Measurements from ENCODE around the gene IFRD2.
"Not testable (repeated sequence)": the region's sequence is repeated elsewhere in the genome, so short reads cannot be mapped to it uniquely, and the experiment has no call there.

IFRD2 gene

DNA sequence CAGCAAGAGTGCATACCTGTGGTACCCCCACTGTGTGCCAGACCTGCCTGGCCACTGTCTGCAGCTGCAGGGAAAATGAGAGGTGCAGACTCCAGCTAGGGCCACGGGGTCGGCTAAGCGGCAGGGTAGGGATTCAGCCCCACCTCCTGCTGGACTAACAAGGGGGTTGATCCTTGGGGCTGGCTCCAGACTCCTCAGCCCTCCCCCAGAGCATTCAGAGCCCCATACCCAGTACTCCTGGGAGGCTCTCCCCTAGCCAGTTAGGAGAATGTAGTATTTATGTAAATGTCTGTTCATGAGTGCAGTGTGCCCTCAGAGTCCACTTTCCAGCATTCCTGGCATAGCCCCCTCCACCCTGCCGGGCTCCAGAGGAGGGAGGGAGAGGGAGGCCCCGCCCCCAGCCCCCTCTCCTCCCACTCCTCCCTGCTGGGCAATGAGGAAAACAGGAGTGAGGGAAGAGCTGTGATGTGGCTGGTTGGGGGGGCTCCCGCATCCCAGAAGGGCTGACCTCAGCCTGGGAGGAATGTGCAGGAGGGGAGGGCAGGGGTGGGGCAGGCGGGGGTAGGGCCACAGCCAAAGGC is 27.8 kb downstream of the IFRD2 start:
- DNase-seq: no peak

DNA sequence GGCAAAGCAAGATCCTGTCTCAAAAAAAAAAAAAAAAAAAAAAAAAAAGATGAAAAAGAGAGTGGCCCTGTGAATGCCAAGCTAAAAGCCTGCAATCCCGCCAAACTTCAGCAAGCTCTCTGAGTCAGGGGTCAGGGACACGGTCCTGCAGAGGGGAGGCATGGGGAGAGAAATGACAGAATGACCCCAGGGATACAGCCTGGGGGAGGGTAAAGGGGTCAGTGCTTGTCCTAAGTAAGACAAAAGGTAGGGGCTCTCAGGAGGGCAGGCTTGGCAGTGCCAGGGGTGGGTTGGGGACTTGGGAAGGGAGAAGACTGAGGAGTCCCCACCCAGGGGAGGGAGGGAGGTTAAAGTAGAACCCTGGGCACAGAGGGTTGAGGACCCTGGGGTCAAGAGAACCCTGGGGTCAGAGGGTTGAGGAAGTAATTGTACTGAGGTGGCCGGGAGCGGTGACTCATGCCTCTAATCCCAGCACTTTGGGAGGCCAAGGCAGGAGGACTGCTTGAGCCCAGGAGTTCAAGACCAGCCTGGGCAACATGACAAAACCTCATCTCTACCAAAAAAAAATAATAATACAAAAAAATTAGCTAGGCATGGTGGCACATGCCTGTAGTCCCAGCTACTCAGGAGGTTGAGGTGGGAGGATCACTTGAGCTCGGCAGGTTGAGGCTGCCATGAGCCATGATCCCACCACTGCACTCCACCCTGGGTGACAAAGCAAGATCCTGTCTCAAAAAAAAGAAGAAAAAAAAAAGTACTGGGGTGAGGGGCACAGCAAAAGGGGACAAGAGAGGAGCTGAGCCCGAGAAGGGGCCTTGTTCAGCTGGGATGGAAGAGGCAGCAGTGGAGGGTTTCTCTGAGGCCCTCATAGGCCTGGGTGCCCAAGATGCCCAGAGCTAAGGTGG is 28.5 kb downstream of the IFRD2 start:
- no peak for DNase-seq

DNA sequence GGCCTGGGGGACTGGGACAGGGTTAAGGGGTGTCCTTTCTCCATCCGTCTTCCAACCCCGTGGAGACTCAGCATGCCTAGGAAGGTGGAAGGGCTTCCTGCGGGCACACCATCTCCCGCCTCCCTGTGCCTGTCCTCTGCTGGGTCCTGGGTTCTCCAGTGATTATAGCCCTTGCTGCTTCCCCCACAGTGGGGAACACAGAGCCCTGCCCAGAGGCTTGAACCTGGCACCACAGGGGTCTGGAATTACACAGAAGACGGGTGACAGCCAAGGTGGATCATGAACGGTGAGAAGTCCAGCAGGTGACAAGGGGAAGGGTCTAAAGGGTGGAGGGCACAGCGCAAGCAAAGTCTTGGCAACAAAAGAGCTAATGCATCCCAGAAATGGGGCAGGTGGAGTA is 29.5 kb downstream of the IFRD2 start:
- DNase-seq: no peak

DNA sequence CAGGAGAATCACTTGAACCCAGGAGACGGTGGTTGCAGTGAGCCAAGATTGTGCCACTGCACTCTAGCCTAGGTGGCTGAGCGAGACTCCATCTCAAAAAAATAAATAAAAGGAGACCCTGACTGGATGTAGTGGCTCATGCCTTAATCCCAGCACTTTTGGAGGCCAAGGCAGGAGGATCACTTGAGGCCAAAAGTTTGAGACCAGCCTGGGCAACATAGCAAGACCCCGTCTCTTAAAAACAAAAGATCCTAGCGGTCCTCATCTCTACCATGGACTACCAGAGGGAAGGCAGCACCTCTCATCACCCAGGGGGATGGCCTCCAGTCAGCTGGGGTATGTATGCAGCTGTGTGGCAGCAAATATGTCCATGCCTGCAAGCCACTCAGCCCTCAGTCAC is 30.0 kb downstream of the IFRD2 start:
- not testable (repeated sequence) for DNase-seq

DNA sequence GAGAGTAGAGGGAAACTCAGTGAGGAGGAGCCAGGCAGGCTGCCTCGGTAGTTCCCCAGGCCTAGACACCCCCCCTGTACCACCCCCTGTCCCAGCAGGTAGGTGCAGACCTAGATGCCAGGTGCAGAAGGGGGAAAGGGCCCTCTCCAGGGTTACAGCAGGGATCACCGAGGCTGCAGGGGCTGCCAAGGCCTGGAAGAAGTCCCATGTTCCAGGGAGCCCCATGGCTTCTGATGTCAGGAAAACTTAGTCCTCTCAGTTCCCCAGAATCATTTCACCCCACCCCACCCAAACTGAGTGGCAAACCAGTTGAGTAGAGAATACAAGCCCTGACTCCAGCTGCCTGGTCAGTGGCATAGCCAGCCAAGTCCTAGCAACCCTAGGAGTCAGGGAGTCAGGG is 30.7 kb downstream of the IFRD2 start:
- DNase-seq: no peak

DNA sequence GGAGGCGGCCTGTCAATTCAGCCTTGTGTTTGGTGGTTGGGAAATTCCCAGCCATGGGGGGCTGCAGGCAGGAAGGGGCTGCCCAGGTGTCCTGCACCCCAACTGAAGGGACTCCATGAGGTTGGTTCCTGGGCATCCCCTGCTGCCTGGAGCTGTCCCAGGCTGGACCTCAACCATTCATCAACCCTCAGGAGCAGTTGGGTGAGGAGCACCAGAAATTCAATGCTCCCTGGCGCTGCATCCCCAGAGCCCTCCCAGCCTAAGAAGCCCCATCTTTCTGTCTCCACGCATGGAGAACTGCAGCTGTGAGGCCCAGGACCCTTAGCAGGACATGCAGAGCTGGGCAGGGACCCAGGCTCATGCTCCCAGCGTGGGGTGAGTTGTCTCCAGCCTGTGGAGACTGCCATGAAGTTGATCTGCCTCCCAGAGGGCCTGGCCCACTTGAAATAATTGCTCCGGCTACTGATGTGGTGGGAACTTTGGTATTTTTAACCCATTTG is 31.2 kb downstream of the IFRD2 start:
- DNase-seq: no peak

DNA sequence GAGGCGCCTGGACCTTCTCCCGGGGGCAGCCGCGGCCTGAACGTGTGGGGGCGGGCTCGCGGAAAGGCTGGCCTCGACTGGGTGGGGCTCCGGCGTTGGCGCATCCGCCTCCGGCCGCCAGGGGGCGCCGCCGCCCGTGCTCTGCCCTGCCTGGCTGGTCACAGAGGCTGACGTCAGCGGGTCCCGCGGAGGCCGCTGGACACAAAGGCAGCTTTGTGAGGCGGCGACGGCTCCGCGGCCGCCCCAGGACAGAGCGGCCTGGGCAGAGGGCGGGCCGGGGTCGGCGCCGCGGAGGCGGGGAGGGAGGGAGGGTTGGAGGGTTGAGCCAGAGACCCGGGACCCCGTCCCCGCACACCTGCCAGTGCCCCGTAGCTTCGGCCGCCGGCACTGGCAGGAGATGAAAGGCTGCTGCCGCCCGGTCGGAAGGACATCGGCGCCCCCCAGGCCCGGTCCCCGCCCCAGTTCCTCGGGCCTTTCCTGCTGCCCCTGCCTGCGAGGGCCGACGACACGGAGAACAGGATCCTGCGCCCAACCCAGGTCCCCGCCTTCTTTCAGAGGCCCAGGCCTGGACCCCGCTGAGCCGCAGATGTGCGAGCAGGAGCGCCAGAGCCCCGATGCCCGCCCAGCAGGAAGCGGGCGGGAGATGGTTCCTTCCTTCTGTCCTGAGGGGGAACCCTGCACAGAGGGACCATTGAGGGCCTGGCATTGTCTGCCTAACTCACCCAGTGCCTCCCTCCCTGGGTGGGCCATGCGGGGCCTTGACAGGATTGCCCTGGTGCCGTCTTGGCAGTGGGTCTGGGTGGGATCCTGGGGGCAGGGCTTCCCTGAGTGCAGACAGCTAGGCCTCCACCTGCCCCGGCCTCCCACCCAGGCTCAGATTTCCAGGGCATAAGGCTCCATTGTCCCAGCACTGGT is 31.9 kb downstream of the IFRD2 start:
- DNase-seq: peak; percentile 82

DNA sequence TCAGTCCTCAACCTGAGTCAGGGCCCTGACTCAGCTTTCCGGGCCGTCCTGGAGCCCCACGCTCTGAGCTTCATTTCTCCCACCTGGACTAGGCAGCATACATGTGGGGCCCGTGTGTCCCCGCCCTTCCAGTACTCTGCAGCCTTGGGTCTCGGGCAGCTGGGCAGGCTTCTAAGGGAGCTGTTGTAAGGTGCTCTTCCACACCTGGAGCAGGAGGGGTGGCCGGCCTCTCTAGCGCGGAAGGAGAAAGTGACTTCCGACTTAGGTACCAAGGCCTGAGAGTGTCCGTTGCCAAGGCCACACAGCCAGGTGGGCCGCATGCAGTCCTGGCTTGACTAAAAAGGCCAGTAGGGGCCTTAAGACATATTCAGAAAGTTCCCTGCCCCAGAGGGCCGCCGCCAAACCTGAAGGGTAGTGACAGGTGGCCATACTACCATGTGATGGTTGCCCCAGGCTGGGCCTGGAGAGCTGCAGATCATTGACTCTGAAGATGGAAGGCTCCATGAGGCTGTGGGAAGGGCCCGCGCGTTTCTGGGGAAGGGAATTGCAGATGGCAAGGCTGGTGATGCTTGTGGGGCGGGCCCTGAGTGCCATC is 32.7 kb downstream of the IFRD2 start:
- no peak for DNase-seq

DNA sequence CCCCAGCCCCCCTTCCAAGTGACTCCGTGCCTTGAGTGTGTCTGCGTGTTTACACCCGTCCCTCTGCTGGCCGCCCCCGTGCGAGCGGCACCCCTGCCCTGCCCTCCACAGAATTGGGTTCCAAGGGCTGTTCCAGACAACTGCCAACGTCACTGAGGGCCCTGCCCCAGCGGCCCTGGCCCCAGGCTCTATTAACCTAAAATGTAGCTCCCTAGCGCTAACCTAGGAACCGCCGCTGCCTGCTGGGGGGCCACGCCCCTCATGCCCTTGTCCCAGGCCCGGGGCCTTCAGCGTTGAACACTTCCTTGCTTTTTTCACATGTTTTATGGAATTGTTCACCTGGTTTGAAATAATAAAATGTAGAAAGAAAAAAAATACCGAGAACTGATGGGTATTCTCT is 33.2 kb downstream of the IFRD2 start:
- no peak for DNase-seq

DNA sequence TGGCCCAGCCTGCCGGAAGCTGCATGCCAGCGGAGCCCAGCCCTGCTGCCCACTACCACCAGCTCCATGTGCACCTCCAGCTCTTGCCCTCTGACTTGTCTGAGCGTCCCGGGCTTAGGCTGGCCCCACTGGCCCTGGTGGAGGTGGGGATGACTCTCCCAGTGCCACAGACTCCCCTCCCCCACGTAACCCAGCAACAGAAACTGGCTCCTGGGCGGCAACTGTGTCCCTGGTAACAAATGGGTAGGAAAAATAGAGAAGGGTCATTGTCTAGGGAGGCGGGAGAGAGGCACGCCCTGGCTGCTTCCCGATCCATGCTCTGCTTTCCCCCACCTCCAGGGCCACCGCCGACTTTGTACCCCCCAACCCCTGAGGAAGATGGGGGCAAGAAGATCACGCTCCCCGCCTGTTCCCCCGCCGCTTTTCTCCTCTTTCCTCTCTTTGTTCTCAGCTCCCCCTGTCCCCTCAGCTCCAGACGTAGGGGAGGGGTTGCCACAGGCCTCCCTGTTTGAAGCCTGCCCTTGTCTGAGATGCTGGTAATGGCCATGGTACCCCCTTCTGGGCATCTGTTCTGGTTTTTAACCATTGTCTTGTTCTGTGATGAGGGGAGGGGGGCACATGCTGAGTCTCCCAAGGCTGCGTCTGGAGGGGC is 34.1 kb downstream of the IFRD2 start:
- DNase-seq: no peak

DNA sequence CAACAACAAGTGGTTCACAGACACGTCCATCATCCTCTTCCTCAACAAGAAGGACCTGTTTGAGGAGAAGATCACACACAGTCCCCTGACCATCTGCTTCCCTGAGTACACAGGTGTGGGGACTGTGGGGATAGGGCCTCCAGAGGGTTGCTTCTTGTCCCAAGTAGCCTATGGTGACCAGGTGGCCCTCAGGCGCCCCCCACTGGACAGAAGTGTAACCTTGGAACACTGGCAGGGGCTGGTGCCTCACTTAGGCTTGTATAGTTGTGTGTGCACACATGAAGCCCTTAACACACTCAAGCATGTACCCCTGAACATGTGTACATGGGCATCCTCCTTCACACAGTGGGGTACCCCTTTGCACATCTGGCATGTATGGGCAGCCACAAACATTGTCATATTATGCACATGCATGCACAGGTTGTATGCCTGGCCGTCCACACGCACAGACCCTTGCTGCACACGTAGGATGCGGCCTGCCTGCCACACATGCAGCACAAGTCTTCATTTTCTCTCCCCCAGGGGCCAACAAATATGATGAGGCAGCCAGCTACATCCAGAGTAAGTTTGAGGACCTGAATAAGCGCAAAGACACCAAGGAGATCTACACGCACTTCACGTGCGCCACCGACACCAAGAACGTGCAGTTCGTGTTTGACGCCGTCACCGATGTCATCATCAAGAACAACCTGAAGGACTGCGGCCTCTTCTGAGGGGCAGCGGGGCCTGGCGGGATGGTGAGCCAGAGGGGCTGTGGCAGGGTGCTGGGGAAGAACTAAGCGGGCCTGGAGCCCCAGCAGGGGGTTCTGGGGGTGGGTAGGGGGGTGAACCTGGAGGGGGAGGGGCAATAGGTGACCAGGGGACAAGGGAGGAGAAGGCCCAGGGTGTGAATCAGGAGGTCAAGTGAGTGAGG is 35.0 kb downstream of the IFRD2 start:
- DNase-seq: peak; percentile 47

DNA sequence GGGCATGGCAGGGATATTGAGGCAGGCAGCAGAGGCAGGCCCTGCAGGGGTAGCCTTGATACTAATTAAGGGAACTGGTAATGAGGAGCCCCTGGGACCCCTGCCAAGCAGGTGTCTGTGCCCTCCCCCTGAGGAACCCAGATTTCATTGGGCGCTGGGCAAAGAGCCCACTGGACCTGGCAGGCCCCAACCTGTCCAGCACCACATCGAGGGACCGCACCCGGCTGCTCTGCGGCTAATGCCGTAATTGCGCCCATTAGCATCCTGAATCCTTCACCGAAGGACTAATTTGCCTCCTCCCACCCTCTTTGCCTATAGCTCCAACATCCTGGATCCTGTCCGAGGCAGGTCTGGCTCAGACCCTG is 37.0 kb downstream of the IFRD2 start:
- no peak for DNase-seq

DNA sequence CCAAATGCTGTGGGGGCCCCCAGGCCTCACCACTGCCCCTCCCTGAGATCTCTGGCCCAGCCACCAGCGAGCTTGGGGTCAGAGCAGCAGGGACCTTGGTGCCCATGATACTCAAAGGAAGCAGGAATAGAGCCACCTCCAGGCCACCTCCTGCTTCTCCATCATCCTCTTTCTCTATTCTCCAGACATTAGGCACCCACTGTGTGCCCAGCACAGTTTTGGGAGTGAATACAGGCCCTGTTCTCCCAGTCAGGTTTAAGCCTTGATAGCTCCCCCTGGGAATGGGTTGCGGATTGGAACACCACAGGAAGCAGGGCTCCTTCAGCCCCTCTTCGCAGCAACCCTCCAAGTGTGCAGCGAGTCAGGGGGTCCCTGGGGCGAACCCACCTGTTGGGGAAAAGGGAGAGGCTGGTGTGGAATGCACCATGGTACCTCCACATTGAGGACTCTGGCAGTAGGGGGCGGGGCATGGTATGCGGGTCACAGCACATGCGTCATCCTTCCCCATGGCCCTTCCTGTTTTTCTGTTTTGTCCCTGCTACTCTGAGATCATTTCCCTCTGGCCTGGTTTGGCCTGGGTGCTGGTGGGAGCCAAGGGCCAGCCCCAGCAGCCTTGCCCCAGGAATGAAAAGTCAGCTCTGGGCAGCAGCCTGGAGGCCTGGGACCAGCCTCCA is 37.5 kb downstream of the IFRD2 start:
- no peak for DNase-seq

DNA sequence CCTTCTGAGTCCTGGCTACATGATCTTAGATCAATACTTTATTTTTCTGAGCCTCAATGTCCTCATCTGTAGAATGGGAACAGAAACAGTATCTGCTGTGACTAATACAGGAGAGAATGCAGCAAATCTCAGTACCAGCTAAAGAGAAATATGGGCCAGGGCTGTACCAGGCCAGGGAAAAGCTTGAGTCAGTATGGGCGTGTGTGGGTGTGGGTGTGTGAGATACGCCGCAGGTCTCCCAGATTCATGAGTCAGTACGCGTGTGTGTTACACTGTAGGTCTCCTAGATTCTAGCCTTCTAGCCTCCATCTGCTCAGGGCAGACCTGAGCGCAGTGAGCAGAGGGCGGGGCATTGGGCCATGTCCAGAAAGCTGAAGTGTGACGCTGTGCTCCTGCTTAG is 41.0 kb downstream of the IFRD2 start:
- DNase-seq: peak; percentile 80

DNA sequence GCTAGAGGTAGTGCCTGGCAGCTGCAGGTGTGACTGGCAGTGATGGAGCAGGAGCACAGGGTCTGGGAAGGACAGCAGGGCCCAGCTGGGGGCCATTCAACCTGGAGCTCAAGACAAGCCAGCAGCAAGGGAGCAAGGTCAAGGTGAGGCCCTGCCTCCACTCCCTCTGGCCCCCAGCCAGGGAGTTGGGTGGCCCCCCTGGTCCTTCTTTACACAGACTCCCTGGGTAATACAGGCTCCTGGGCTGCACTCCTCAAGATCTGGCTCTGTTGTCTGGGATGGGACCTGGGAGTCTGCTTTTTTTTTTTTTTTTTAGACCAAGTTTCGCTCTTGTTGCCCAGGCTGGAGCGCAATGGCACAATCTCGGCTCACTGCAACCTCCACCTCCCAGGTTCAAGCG is 41.7 kb downstream of the IFRD2 start:
- no peak for DNase-seq

DNA sequence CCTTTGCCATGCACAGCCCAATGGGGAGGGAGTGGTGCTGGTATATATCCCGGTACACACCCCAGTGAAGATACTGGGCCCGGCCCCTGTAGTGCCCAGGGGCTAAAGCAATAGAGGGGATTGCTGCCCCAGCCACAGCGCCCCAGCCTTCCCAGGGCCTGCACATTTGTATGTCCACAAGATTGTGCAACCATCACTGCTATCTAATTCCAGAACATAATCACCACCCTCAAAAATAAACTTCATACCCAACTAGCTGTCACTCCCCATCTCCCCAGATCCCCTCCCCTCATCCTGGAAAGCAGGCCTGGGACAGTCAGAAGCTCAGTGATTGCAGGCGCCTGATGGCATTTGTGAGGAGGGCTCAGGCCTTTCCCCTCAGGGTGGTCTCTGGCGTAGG is 42.8 kb downstream of the IFRD2 start:
- no peak for DNase-seq

DNA sequence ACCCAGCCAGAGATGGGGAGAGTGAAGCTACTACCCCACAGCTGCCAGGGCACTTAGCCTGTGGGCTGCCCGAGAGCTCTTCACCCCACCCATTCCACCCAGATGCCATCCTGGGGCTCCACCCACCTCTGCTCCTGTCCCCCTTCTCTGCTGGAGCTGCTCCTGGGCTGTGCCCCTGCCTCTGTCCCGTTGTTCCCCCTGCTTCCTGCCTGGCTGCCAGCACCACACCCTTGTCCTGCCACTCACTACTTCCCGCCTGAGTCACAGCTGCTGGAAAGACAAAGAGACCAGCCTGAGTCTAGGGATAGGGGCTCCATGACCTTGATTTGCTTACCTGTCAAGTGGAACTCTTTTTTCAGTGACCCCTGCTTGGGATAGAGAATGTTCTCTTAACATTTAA is 43.8 kb downstream of the IFRD2 start:
- no peak for DNase-seq

DNA sequence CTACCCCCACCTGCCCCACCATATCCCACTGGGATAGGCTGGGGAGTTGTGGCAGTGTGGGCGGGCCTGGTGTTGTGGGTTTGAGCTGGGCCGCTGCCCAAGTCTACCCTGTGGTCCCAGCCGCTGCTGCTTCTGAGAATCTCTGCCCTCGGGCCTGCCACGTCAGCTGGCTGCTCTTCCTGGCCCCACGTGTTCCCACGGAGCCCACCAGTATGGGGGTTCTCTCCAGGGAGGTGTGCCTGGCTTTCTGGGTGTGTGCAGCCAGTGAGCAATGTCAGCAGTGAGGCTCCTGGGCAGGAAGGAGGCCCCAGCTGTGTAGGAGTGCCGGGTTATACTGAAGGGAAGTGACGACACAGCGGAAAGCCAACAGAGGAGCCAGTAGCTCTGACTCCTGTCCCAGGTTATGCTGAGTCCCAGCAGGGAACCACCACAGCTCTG is 45.7 kb downstream of the IFRD2 start:
- peak; percentile 88 for DNase-seq

DNA sequence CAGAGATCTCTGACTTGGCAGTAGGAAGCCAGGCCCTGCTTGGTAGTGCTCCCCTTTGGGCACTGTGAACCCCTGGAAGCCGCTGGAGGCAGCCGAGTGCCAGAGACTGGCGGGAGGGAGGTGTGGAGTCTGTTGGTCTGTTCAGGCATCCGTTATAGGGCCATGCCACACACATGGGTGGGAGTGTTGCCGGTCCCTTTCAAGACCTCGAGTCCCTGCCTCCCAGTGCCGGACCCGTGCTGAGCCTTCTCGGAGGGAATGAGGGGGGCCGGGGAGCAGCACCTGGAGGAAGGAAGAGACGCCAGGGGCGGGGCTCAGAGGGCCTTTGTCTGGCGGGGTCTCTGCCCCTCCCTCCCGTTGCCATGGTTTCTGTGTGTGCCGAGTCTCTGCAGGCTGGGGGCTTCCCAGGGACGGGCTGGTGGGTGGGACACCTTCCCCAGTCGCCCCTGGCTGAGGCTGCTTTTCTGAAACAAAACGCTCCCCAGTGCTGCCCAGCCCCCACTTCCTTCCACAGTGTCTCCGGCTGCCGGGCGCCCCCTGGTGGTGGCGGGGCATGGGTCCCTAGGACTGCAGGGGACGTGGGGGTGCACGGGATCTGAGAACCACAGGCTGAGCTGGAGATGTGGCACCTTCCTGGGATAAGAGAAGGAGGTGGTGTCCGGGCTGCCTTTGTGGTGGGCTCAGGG is 46.3 kb downstream of the IFRD2 start:
- DNase-seq: peak; percentile 95

DNA sequence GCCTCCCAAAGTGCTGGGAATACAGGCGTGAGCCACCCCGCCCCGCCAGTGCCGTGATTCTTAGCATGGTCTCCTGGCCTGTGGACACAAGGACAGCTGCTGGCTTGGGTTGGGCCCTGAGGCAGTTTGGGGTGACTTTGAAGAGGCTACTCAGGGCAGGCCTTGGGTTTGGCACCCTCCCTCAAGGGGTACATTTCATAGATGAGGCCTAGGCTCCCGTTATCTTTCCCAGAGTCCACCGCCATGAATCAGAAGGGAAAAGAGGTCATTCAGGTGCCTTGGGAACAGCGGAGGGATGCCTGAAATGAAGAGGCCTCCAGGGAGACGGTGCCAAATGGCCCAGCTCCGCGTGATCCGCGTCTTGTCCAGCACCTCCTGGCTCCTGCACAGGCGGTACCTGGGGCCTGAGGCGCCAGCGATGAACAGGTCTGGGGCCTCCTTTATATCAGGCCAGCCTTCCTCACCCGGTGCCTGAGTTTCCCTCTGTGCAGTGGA is 46.9 kb downstream of the IFRD2 start:
- DNase-seq: no peak
